Mesenchymal stem cell (in vitro differentiated cells and primary cell): ENCODE data around the gene FCN2.

Experiments used
- DNase-seq: peaks from one replicate; pipeline ENCODE4 v3.0.0-alpha.2; 2013
- H2AFZ ChIP-seq: one replicate; pipeline ENCODE4 v1.6.1; 2013; ENCODE audit warnings: low read depth, mild to moderate bottlenecking, control low read depth, inconsistent platforms, low read length, moderate library complexity
- H2AK5ac ChIP-seq: 2 replicates; pipeline ENCODE4 v1.6.1; 2013; ENCODE audit warnings: low read length, moderate library complexity, mild to moderate bottlenecking, inconsistent platforms; ENCODE audit not compliant: severe bottlenecking
- H2BK120ac ChIP-seq: one replicate; pipeline ENCODE4 v1.6.1; 2013; ENCODE audit warnings: low read depth, mild to moderate bottlenecking, inconsistent platforms, low read length, moderate library complexity
- H2BK12ac ChIP-seq, 2 experiments: one replicate each; pipeline ENCODE4 v1.6.1; 2013; ENCODE audit warnings: inconsistent platforms in 2 of 2, low read length in 2 of 2, mild to moderate bottlenecking in 2 of 2, moderate library complexity in 2 of 2, control low read depth in 1 of 2
- H2BK15ac ChIP-seq: one replicate; pipeline ENCODE4 v1.6.1; 2013; ENCODE audit warnings: mild to moderate bottlenecking, low read depth, inconsistent platforms; ENCODE audit not compliant: poor library complexity, severe bottlenecking
- H2BK5ac ChIP-seq: 2 replicates; pipeline ENCODE4 v1.6.1; 2013; ENCODE audit warnings: low read depth, mild to moderate bottlenecking, low read length, control low read depth, inconsistent platforms; ENCODE audit not compliant: poor library complexity, severe bottlenecking
- H3K14ac ChIP-seq, 2 experiments: one replicate each; pipeline ENCODE4 v1.6.1; 2013; ENCODE audit warnings: inconsistent platforms in 2 of 2, low read length in 2 of 2, control low read depth in 1 of 2, mild to moderate bottlenecking in 1 of 2, moderate library complexity in 1 of 2
- H3K18ac ChIP-seq, 2 experiments: one replicate each; pipeline ENCODE4 v1.6.1; 2013; ENCODE audit warnings: inconsistent platforms in 2 of 2, low read length in 2 of 2, control low read depth in 1 of 2, low read depth in 1 of 2, mild to moderate bottlenecking in 1 of 2
- H3K23ac ChIP-seq, 2 experiments: one replicate each; pipeline ENCODE4 v1.6.1; 2013; ENCODE audit warnings: inconsistent platforms in 2 of 2, low read length in 2 of 2, mild to moderate bottlenecking in 2 of 2, moderate library complexity in 2 of 2, control low read depth in 1 of 2
- H3K27ac ChIP-seq: 2 replicates; pipeline ENCODE4 v1.5.1; 2013; ENCODE audit warnings: mild to moderate bottlenecking, moderate library complexity, low read length, control low read depth, inconsistent platforms; ENCODE audit not compliant: poor library complexity, severe bottlenecking
- H3K27me3 ChIP-seq, 2 experiments: 2 replicates each; pipeline versions ENCODE4 v1.6.1 to v1.7.0; 2013; ENCODE audit warnings: low read length in 2 of 2, mild to moderate bottlenecking in 2 of 2, moderate library complexity in 2 of 2, control low read depth in 1 of 2, inconsistent platforms in 1 of 2; ENCODE audit not compliant: control insufficient read depth in 1 of 2, insufficient read depth in 1 of 2
- H3K36me3 ChIP-seq, 2 experiments: 2 replicates each; pipeline versions ENCODE4 v1.6.1 to v1.7.0; 2013; ENCODE audit warnings: low read length in 2 of 2, control low read depth in 1 of 2, inconsistent platforms in 1 of 2, low read depth in 1 of 2, mild to moderate bottlenecking in 1 of 2; ENCODE audit not compliant: insufficient read depth in 2 of 2, control insufficient read depth in 1 of 2
- H3K4ac ChIP-seq, 2 experiments: one replicate each; pipeline ENCODE4 v1.6.1; 2013; ENCODE audit warnings: inconsistent platforms in 2 of 2, low read length in 2 of 2, mild to moderate bottlenecking in 2 of 2, moderate library complexity in 2 of 2, control low read depth in 1 of 2, low read depth in 1 of 2
- H3K4me1 ChIP-seq: 2 replicates; pipeline ENCODE4 v1.6.1; 2013; ENCODE audit warnings: low read depth, low read length, control low read depth; ENCODE audit not compliant: control insufficient read depth, insufficient read depth
- H3K4me2 ChIP-seq: 2 replicates; pipeline ENCODE4 v1.6.1; 2013; ENCODE audit warnings: low read length, mild to moderate bottlenecking, inconsistent platforms; ENCODE audit not compliant: poor library complexity, severe bottlenecking
- H3K4me3 ChIP-seq, 2 experiments: 2 replicates each; pipeline versions ENCODE4 v1.5.1 to v1.7.0; 2013; ENCODE audit warnings: low read length in 2 of 2, mild to moderate bottlenecking in 2 of 2, control low read depth in 1 of 2, low read depth in 1 of 2; ENCODE audit not compliant: insufficient read depth in 1 of 2
- H3K79me1 ChIP-seq: replicated peaks from 2 replicates; pipeline ENCODE4 v1.6.1; 2013; ENCODE audit warnings: mild to moderate bottlenecking, control low read depth, low read length, inconsistent platforms; ENCODE audit not compliant: poor library complexity, severe bottlenecking
- H3K9ac ChIP-seq: 2 replicates; pipeline ENCODE4 v1.7.0; 2013; ENCODE audit warnings: mild to moderate bottlenecking, low read length, moderate library complexity
- H3K9me3 ChIP-seq: 2 replicates; pipeline ENCODE4 v1.7.0; 2013; ENCODE audit warnings: mild to moderate bottlenecking, low read length; ENCODE audit not compliant: control insufficient read depth
- H4K8ac ChIP-seq: one replicate; pipeline ENCODE4 v1.6.1; 2013; ENCODE audit warnings: inconsistent platforms, mild to moderate bottlenecking, low read length, moderate library complexity
- H4K91ac ChIP-seq: one replicate; pipeline ENCODE4 v1.6.1; 2013; ENCODE audit warnings: mild to moderate bottlenecking, low read length, inconsistent platforms
- WGBS: methylation state at CpG from one replicate; pipeline ENCODE4 v1.1.7; 2013; ENCODE audit warnings: mixed read lengths; 5-methylcytosine and 5-hydroxymethylcytosine counted together

Gene FCN2

DNA sequence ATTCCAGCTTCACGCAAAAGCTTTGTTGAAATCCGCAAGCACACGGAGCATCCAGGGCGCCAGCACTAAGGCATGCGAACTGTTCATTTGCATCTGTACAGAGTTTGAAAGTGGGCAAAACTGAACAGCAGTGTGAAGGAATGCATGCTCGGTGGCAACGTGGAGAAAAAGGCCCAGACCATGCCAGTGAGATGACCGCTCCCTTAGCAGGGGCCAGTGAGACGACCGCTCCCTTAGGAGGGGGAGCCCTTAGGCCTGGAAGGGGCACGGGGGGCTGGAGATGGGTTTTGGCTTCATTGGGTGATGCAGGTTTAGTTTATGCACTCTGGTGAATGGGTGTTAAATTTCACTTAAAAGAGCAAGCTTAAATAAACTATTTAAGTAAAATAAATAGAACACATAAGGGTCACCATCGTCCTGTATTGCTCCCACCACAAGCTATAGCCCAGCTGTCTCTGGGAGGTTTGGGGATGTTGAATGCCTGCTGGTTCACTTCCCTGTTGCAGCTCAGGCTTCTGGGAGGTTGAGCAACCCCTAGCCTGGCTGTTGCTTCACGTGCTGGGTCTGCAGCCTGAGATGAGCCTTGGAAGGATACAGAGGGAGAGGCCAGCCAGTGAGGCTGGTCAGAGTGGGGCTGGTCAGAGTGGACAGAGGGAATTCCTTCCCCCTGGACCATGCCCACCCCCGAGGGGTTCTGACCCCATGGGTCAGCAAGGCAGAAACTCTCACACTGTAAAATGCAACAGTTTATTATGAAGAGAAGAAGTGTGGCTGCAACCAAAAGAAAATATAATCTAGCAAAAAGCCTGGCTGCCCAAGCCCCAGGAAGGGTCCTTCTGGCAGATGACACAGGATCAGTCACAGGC, 41.7 kb downstream of the FCN2 start:
- no peak overlapping the region for H3K4me2 ChIP-seq
- no peaks in the 10 kb centered on the region for H3K36me3 ChIP-seq
- no peak for DNase-seq
- no peak overlapping the region for H3K9ac ChIP-seq
- no peak overlapping the region for H2BK5ac ChIP-seq
- H3K4me1 ChIP-seq: no peaks in the 10 kb centered on the region
- no peak overlapping the region for H2AK5ac ChIP-seq
- peaks cover 3 to 18% of the 10 kb centered on the region in 2 experiments for H3K27me3 ChIP-seq
- H4K91ac ChIP-seq: no peak overlapping the region
- H4K8ac ChIP-seq: no peak overlapping the region
- whole genome bisulfite sequencing: 87% methylated on average over 12 of the region's 14 CpGs
- H2BK12ac ChIP-seq: no peak overlapping the region
- no peak overlapping the region for H3K27ac ChIP-seq
- H2BK120ac ChIP-seq: no peak overlapping the region
- no peak overlapping the region for H3K4ac ChIP-seq
- no peak overlapping the region for H3K14ac ChIP-seq
- H3K18ac ChIP-seq: no peak overlapping the region
- no peaks in the 10 kb centered on the region for H3K79me1 ChIP-seq
- H3K4me3 ChIP-seq: no peak overlapping the region
- H2AFZ ChIP-seq: no peak overlapping the region
- H3K23ac ChIP-seq: no peak overlapping the region
- H3K9me3 ChIP-seq: peaks cover 14% of the 10 kb centered on the region
- no peak overlapping the region for H2BK15ac ChIP-seq

DNA sequence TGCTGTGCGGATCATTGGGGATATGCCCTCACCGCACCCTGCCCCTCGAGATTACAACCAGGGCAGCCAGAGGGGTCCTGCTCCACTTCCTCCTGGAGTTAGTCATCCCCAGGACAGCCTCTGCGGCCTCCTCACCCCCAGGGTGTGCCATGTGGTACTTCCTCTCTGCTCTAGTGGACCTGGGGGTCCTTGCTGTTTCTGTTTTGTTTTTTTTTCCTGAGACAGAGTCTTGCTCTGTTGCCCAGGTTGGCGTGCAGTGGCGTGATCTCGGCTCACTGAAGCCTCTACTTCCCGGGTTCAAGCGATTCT, 42.3 kb downstream of the FCN2 start:
- peaks cover 14% of the 10 kb centered on the region for H3K9me3 ChIP-seq
- no peak overlapping the region for H2AFZ ChIP-seq

DNA sequence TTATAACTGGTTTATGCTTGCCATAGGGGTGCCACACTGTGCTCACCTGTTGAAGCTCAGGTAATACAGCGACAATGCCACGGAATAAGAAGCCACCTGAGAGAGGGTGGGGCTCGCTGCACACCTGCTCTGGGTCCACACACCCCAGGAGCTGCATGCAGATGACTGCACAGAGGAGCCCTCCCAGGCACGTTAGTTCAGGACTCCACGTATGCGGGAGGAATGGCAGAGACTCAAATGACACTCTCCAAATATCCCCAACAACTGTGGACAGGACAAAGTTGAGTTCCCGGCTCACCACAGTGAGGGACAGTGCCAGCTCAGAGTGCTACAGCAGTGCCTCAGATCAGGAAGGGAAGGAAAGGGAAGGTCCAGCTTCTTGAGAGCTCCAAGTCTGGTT, 42.9 kb downstream of the FCN2 start:
- H3K27ac ChIP-seq: no peak overlapping the region
- peaks cover 3 to 13% of the 10 kb centered on the region in 2 experiments for H3K27me3 ChIP-seq
- no peak overlapping the region for H3K23ac ChIP-seq
- no peak overlapping the region for H2BK5ac ChIP-seq
- 80% methylated on average over 7 of the region's 7 CpGs for WGBS
- DNase-seq: no peak
- H3K79me1 ChIP-seq: no peaks in the 10 kb centered on the region
- H3K4me2 ChIP-seq: no peak overlapping the region
- H2BK120ac ChIP-seq: no peak overlapping the region
- H3K18ac ChIP-seq: no peak overlapping the region
- H3K4me3 ChIP-seq: no peak overlapping the region
- no peak overlapping the region for H2AK5ac ChIP-seq
- H3K4ac ChIP-seq: no peak overlapping the region
- peaks cover 14% of the 10 kb centered on the region for H3K9me3 ChIP-seq
- no peak overlapping the region for H3K9ac ChIP-seq
- H3K4me1 ChIP-seq: no peaks in the 10 kb centered on the region
- no peaks in the 10 kb centered on the region for H3K36me3 ChIP-seq
- no peak overlapping the region for H2BK12ac ChIP-seq
- H4K91ac ChIP-seq: no peak overlapping the region
- no peak overlapping the region for H2BK15ac ChIP-seq
- no peak overlapping the region for H3K14ac ChIP-seq
- H2AFZ ChIP-seq: no peak overlapping the region
- H4K8ac ChIP-seq: no peak overlapping the region

More for the DNA sequence above, 42.3 kb downstream of the FCN2 start:
- Histone ChIP-seq H2AK5ac (no peak overlapping the region), H2BK120ac (no peak overlapping the region), H3K14ac (no peak overlapping the region), H3K4me2 (no peak overlapping the region), H3K27ac (no peak overlapping the region), H2BK5ac (no peak overlapping the region), H3K79me1 (no peaks in the 10 kb centered on the region), H2BK12ac (no peak overlapping the region), H3K18ac (no peak overlapping the region), H2BK15ac (no peak overlapping the region), H3K27me3 (peaks cover 3 to 12% of the 10 kb centered on the region in 2 experiments), H3K4me3 (no peak overlapping the region), H3K4me1 (no peaks in the 10 kb centered on the region), H4K8ac (no peak overlapping the region), H3K23ac (no peak overlapping the region), H3K36me3 (no peaks in the 10 kb centered on the region), H4K91ac (no peak overlapping the region), H3K9ac (no peak overlapping the region), H3K4ac (no peak overlapping the region)
- no peak for DNase-seq
- 80% methylated on average over 9 of the region's 9 CpGs for WGBS

DNA sequence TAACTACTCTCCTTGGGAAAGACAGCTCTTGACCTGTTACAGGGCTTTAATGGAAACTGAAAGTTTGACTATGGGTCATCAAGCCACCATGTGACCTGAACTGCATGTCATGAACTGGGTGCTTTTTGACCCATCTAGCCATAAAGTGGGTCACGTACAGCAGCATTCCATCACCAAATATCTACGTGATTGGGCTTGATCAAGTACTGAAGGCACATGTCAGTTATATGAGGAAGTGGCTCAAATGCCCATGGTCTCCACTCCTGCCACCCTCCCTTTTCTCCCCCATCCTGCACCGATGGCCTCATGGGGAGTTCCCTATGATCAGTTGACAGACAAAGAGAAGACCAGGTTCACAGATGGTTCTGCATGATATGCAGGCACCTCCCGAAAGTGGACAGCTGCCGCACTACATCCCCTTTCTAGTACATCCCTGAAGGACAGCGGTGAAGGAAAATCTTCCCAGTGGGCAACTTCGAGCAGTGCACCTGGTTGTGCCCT, 44.5 kb downstream of the FCN2 start:
- no peak overlapping the region for H4K8ac ChIP-seq
- no peaks in the 10 kb centered on the region for H3K36me3 ChIP-seq
- no peaks in the 10 kb centered on the region for H3K79me1 ChIP-seq
- no peak overlapping the region for H3K4me2 ChIP-seq
- H3K9ac ChIP-seq: no peak overlapping the region
- no peak overlapping the region for H3K18ac ChIP-seq
- no peak overlapping the region for H2AFZ ChIP-seq
- no peak overlapping the region for H2BK5ac ChIP-seq
- H3K4me3 ChIP-seq: no peak overlapping the region
- DNase-seq: no peak
- no peak overlapping the region for H4K91ac ChIP-seq
- no peak overlapping the region for H3K23ac ChIP-seq
- no peaks in the 10 kb centered on the region for H3K4me1 ChIP-seq
- H2AK5ac ChIP-seq: no peak overlapping the region
- WGBS: 72% methylated on average over 7 of the region's 7 CpGs
- H3K4ac ChIP-seq: no peak overlapping the region
- H2BK12ac ChIP-seq: no peak overlapping the region
- H2BK15ac ChIP-seq: no peak overlapping the region
- H3K14ac ChIP-seq: no peak overlapping the region
- no peak overlapping the region for H3K27ac ChIP-seq
- H3K9me3 ChIP-seq: peaks cover under 1% of the 10 kb centered on the region
- H3K27me3 ChIP-seq: peaks cover 3 to 21% of the 10 kb centered on the region in 2 experiments
- no peak overlapping the region for H2BK120ac ChIP-seq
